ENCODE results near the gene RUSC2. TPM values are rescaled to one million over a fixed set of nuclear protein-coding genes. Genes with fewer than 3 reads are reported as not detected.

RUSC2 gene
- total RNA-seq, 2 experiments from 2014 or later, result not detected

DNA sequence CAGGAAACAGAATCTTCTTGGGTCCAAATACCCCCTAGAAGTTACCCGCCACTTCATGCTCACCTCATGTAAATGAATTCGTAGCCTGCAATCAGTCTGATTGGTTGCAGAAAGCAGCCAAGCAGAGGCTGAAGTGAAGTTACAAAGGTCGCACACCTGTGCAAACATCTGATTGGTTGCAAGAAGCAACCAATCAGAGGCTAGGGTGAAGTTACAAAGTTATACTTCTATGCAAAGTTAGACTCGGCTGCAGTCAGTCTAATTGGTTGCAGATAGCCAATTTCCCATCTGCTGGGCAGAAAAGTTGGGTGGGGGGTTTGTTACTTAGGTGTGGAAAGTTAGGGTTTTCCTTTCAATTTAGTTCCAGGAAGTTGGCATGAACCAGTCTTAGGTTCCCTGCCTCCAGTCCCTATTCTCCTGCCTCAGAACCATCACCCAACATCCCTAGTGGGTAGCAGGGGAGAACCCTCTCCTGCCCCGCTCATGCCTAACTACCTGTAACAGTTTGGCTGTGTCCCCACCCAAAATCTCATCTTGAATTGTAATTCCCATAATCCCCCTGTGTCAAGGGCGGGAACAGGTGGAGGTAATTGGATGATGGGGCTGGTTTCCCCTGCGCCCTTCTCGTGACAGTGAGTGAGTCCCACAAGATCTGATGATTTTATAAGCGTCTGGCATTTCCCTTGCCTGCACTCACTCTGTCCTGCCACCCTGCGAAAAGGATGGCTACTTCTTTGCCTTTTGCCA lies 1.2 kb upstream of the RUSC2 start:
- Histone ChIP-seq H3K9me2 (ENCODE audit: insufficient read depth, low read length) (no peaks in the 10 kb centered on the region), H3K4me2 (ENCODE audit: low read length) (no peak overlapping the region), H3K9me3 (ENCODE audit: low read length) (no peaks in the 10 kb centered on the region), H3K27ac (ENCODE audit: low read depth, low read length, poor library complexity, severe bottlenecking) (no peak overlapping the region), H3K36me3 (ENCODE audit: insufficient read depth, low read length) (no peaks in the 10 kb centered on the region), H2AFZ (ENCODE audit: low read length) (no peak overlapping the region), H3K79me2 (ENCODE audit: insufficient read depth, low read depth, low read length) (no peaks in the 10 kb centered on the region), H3K4me3 (ENCODE audit: low read depth, low read length, poor library complexity, severe bottlenecking) (no peak overlapping the region), H3K4me1 (ENCODE audit: insufficient read depth, low read length, poor library complexity, severe bottlenecking) (no peaks in the 10 kb centered on the region), H4K20me1 (ENCODE audit: insufficient read depth, low read length) (no peaks in the 10 kb centered on the region)
- POLR2A ChIA-PET, result no interaction called here
- BruUV-seq (replicated peaks), result no TSS peak
- intact Hi-C loops (cut with micrococcal nuclease; ENCODE audit: unreplicated experiment), result no loop called here
- DNase-seq (ENCODE audit: low spot score), result no peak
- no peak for TF ChIP-seq EZH2phosphoT487 (IDR thresholded peaks at IDR 0.05; ENCODE audit: borderline replicate concordance, low read depth, low read length)
- TF ChIP-seq, protein P1, sequence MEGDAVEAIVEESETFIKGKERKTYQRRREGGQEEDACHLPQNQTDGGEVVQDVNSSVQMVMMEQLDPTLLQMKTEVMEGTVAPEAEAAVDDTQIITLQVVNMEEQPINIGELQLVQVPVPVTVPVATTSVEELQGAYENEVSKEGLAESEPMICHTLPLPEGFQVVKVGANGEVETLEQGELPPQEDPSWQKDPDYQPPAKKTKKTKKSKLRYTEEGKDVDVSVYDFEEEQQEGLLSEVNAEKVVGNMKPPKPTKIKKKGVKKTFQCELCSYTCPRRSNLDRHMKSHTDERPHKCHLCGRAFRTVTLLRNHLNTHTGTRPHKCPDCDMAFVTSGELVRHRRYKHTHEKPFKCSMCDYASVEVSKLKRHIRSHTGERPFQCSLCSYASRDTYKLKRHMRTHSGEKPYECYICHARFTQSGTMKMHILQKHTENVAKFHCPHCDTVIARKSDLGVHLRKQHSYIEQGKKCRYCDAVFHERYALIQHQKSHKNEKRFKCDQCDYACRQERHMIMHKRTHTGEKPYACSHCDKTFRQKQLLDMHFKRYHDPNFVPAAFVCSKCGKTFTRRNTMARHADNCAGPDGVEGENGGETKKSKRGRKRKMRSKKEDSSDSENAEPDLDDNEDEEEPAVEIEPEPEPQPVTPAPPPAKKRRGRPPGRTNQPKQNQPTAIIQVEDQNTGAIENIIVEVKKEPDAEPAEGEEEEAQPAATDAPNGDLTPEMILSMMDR (conservative IDR thresholded peaks at IDR 0.05; ENCODE audit: low read length), result no peak
- CTCF ChIA-PET (ENCODE audit: unreplicated experiment), result no interaction called here

DNA sequence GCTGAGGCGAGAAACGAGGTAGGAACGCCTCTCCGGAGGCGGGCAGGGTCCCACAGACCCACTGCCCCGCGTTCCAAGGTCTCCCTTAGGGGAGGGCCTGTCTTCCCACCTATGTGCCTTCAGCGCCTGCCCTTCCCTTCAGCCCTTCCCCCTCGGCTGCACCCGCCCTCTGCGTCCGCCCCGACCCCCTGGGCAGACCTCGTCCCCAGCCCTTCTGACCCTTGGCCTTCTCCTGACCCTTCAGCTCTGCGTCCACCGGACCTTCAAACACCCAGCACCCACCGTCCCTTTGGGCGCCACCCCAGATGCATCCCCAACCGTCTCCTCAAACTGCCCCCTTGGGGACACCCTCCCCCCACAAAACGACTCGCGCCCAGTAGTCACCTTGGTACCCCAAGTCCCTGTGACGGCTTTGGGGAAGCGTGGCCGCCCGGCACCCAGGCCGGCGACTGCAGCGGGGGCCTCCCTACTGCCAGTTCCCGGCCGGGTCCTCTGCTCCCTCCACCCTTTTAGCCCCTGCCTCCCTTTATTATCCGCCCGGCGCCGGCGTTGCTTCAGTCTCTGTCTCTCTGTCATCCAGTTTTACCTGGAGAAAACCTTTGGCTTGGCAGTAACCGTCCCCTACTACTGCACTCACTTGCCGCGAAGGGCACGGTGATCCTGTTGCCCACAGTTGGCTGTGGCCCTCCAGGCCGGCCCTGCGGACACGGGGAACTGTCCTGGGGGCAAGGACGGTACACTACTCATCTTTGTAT lies 421 bp downstream of the RUSC2 start:
- TF ChIP-seq EZH2phosphoT487 (IDR thresholded peaks at IDR 0.05; ENCODE audit: borderline replicate concordance, low read depth, low read length), result no peak
- TF ChIP-seq, protein P1 (conservative IDR thresholded peaks at IDR 0.05; ENCODE audit: low read length), result no peak
- Histone ChIP-seq H3K79me2 (ENCODE audit: insufficient read depth, low read depth, low read length) (no peaks in the 10 kb centered on the region), H3K9me3 (ENCODE audit: low read length) (no peaks in the 10 kb centered on the region), H3K4me2 (ENCODE audit: low read length) (peak overlapping the region; percentile 58; the same call in 1 of the 2 replicates), H3K4me1 (ENCODE audit: insufficient read depth, low read length, poor library complexity, severe bottlenecking) (no peaks in the 10 kb centered on the region), H3K9me2 (ENCODE audit: insufficient read depth, low read length) (no peaks in the 10 kb centered on the region), H2AFZ (ENCODE audit: low read length) (peak overlapping the region; percentile 60; the same call in 1 of the 2 replicates), H3K4me3 (ENCODE audit: low read depth, low read length, poor library complexity, severe bottlenecking) (peak overlapping the region; percentile 45), H3K27ac (ENCODE audit: low read depth, low read length, poor library complexity, severe bottlenecking) (no peak overlapping the region), H3K36me3 (ENCODE audit: insufficient read depth, low read length) (no peaks in the 10 kb centered on the region), H4K20me1 (ENCODE audit: insufficient read depth, low read length) (no peaks in the 10 kb centered on the region)
- ChIA-PET CTCF (ENCODE audit: unreplicated experiment) (no interaction called here), POLR2A (no interaction called here)
- intact Hi-C loops (cut with micrococcal nuclease; ENCODE audit: unreplicated experiment), result no loop called here
- DNase-seq (ENCODE audit: low spot score), result no peak
- no TSS peak for BruUV-seq (replicated peaks)

All from OCI-LY7 (cell line).